ENCODE measurements around the gene C3orf70.
A peak's percentile ranks its signal among the peaks of the same experiment; 100 is the strongest.

C3orf70 gene

GRCh38 chr3:185152410-185153170, at the start of gene C3orf70:
Gene C3orf70 (minus strand): TSS chr3:185153060. CDS start chr3:185152823, 237 bp downstream.
- no peak for DNase-seq

DNA sequence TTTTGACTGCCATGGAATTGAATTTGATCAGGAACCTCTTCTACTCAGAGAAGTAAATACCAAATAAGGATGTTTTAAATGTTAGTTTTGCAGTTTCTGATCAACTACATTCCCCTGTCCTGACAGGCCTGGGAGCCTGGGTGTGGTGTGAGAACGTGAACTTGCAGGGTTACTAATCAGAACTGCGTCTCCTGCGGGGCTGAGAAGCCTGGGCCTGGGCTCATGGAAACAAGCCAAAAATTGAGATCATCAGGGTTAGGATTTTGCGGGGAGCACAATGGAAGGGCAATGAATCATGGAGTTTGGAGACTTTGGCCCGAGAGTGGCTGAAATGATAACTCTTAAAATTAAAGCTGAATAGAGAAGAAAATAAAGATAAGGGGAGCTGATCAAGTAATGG, 47.8 kb upstream of the C3orf70 start:
- DNase-seq = no peak

DNA sequence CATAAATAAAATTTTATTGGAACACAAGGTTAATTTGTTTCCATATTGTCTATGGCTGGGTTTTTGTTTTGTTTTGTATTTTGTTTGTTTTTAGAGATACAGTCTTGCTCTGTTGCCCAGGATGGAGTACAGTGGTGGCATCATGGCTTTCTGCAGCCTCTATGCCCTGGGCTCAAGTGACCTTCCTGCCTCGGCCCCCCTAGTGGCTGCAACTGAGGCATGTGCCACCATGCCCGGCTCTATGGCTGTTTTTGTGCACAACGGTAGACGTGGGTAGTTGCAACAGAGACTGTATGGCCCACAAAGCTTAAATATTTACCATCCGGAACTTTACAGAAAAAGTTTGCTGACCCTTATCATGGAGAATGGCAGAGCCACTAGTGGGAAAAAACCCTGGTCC, 46.8 kb upstream of the C3orf70 start:
- no peak for DNase-seq

DNA sequence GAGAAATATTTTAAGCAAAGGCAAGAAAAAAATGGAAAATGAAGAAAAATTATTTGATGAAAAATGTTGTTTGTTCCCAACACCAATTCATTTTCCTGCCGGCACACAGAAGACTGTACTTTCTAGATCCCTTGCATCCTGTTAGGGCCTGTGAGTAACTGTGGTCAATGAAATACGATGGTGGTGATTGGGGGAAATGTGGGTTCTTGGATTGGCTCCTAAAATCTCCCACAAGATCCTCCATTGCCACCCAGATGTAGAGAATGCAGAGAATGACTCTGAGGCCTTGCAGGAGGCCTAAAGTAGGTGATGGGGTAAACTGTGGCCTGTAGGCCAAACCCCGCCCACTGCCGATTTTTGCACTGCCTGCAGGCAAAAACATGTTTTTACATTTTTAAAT, 46.3 kb upstream of the C3orf70 start:
- DNase-seq = no peak

DNA sequence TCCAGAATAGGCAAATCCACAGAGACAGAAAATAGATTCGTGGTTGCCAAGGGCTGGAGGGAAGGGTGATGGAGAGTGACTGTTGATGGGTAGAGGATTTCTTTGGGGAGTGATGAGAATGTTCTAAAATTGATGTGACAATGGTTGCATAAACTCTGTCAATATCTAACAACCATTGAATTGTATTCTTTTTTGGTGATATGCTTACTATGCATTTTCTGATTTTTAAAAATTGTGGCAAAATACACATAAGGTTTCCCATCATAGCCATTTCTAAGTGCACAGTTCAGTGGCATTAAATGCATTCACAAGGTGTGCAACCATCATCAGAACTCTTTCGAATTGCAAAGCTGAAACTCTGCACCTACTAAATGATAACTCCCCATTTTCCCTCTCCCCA, 44.2 kb upstream of the C3orf70 start:
- DNase-seq = no peak

GRCh38 chr3:185195652-185196051, 42.8 kb upstream of the C3orf70 start:
- no peak for DNase-seq

DNA sequence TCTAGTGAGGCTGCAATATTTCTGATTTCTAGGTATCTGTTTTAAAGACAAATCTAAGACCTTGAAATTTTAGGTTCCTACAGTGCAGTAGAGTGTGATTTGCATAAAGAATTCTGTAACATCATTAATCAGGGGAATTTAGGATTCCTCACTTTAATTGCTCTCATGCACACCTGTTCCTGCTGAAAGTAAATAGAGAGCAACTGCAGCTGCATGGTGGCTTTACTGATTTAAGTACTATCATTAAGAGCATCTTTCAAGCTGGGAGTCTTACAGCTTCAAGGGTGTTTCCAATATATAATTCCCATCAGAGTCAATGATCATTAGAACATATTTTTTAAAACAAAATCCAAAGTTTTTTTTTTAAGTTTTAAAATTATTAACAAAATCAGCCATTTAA, 36.0 kb upstream of the C3orf70 start:
- no peak for DNase-seq

DNA sequence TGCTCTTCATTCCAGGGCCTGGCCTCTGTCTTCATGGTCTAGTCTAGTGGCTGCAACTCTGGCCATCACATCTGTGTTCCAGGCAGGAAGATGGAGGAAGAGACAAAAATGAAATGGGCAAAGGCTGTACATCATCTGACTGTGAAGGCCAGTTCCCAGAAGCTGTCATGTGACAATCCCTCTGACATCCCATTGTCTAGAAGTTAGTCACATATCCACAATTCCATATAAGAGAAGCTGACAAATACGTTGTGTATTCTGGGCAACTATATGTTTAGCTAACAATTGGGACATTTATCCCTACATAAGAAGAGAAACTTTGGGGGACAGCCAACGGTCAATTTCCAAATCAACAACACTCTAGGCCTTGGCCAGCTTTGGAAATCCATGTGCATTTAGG, 34.5 kb upstream of the C3orf70 start:
- DNase-seq = no peak

DNA sequence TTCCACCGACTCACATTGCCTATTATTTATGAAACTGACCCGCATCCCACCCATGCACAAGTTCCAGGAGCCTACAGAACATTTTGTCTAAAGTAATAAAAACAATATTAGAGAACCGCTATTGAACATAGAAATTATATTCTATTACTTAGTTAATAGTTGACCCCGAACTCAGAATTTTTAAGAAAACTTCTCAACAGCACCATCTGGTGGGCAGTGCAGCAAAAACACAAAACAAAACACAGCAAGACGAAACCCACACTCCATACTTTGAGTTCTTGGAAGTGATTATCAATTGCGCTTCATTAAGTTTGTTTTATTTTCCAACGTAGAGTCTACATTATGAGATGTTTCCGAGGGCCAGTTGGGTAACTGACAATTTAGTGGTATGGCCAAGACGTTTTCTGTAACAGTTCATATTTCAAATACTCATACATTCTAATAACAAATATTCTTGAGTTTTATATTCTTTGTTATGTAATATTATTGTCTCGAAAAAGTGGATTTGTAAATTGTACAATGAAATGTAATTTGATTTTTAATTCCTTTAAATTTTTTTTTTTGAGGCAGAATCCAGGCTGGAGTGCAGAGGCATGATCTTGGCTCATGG, 24.0 kb upstream of the C3orf70 start:
- peak in 1 of 2 experiments; percentile 26 for DNase-seq

DNA sequence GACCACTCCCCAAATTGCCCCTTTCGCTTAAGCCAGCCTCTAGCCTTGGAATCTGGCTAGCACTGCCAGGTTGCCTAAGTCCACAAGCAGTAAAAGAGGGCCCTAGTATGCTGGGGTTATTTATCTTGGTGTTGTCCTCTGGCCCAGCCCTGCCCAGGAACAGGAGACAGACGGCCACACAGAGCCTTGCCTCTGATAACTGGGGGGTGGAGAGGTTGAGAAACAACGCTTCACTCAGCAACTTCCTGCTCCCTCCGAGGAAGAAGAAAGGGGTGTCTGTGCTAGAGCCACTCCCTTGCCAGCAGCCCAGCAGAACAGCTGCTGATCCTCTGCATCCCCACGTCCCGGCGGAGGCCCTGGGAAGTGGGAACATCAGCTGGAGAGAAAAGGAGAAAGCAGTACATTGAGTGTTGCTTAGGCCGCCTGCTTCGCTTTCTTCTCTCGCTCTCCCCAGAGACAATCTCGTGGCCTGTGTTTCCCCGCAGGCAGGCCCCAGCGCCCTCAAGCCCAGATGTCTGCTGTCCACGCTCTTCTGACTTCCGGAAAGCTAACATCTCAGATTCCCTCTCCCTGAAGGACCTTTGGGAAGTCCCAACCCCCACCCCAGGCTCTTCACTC, 22.6 kb upstream of the C3orf70 start:
- DNase-seq = no peak

GRCh38 chr3:185172086-185173049, 19.5 kb upstream of the C3orf70 start:
- DNase-seq = no peak

DNA sequence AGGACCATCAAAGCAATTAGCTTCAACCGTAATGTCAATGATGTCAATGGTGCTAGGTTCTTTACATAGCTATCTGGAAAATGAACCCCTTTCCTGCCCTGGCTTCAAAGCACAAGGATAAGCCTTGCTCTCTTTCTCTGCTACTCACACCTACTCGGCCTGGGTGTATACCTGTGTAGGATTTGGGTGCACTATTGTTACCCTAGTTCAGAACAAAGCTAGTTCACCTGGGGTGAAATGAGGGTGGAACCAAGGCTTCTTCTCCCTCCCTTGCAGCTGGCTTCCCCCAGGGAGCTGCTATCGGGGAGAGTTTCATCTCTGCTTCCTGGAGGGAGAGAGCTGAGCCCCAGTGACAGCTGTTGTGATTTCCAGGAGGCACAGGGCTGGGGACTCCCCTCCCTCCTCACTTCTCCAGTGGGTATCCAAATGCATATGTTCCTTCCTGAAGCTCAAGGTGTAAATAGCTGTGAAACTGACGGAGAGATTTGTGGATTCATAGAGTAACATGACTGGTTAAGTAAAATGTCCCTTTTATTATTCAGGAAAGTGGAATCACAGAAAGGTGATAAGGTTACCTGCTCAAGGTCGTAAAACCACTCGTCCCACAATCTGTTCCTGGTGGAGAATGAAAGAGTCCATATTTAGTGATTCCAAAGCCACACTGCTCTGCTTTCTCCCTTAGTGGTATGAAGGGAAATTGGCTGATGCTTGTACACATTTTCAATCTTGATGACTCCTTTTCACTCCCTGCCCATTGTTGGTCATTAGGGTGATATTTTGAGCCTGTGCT, 11.8 kb upstream of the C3orf70 start:
- DNase-seq = no peak

GRCh38 chr3:185162634-185163033, 9.8 kb upstream of the C3orf70 start:
- DNase-seq = no peak

GRCh38 chr3:185161761-185162160, 8.9 kb upstream of the C3orf70 start:
- DNase-seq = no peak

DNA sequence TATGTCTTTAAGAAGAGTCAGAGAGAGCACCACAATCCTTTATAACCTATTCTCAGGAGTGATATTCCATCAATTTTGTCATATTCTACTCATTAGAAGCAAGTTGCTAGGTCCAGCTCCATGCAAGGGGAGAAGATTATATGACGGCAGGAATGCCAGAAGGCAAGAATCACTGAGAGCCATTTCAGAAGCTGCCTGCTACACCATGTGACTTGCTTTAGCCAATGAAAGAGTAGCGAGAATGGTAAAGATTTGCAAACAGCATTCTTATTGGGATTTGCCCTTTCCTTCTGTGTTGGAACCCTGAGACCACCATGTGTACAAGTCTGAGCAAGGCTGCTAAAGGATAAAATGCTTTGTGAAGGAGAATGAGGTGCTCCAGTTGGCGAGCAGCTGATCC, 4.5 kb upstream of the C3orf70 start:
- DNase-seq = no peak

DNA sequence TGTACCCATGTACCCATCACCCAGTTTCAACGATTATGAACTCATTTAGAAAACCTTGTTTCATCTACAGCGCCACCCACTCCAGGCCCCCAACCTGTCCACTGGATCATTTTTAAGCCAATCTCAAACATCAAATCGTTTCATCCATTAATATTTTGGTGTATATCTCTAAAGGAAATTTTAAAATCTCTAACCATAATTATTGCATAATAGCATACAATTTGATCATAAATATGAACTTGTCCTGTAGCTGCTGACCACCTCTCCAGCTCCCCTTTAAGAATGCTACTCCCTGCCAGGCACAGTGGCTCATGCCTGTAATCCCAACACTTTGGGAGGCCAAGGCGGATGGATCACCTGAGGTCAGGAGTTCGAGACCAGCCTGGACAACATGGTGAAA, 2.8 kb upstream of the C3orf70 start:
- DNase-seq = no peak

DNA sequence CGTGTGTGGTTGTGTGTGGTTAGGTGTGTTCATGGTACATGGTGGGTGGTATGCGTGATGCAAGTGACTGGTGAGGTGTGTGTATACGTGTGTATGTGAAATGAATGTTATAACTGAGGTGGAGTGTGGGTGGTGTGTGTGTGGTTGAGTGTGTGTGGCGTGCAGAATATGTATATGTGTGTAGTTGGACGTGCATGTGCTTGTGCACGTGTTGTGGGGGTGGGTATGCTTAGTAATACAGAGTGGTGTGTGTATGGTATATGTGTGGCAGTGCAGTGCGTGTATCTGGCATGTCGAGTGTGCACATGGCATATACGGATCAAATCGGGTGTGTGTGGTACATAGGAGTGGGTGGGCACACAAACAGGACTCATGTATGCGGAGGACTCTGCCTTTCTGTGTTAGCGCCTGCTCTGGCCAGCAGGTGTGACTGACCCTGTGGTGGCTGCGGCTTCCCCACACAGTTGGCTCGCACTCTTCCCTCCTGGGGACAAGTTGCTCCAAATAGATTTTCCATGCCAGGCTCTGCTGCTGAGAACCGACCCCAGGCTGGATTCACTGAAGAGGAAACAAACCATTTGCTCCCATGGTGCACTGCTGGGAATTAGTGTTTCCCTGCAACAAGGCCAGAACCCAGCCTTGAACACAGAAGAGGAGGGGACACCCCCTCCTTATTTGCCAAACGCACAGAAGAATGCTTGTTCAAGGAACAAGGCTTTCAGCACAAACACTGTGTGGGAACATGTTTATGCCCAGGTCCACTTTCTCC, 1.2 kb upstream of the C3orf70 start:
- peak; percentile 33 to 71 for DNase-seq

DNA sequence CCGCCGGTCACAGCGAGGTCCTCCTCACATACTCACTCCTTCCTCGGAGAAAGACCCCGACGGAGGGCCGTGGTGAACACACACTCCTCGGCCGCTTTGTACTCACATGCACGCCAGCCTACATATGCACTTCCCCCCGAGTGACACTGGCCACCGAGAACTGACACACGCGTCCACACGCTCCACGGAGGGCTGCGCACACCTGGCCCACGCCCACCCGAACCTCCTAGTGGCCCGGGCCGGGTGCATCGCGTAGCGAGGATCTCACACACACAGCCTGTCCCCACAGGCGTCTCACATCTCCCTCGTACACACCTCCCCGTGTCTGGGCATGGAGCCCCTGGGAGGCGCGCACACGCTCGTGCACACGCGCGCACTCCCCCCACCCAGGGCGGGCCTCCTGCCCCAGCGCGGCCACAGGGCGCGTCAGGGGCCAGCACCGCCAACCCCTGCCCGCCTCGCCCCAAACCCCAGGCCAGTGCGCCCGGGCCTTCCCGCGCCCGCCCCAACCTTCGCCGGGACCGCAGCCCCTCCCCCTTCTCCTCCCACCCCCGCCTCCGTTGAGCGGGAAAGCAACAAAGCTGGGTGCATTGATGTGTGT, 411 bp upstream of the C3orf70 start:
- no peak for DNase-seq

DNA sequence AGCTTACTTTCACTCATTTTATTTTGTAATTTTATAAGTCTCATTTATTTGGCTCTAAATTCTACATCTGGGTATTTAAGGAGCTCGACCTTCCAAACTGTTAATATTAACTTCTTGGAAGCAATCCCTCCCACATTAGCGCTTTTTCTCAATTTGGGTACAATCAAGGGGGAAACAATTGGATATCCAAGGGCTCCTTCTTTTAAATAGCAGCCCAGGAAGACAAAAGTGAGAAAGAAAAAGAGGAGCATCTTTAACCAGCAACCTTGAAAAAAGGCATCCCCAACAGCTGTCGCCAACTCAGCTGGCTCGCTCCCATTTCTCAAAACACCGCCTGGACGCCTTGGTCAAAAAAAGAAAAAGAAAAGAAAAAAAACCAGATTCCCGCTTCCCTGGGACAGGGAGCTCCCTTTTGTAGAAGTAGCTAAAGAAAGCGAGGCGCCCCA, 873 bp downstream of the C3orf70 start:
- no peak for DNase-seq

GRCh38 chr3:185151101-185151963, 1.5 kb downstream of the C3orf70 start:
- no peak for DNase-seq
